Neural cell (in vitro differentiated cells): ENCODE data around the gene CCDC24. TPM values are rescaled to one million over a fixed set of nuclear protein-coding genes. Genes with fewer than 3 reads are reported as not detected.

Source experiments
- H2AFZ ChIP-seq: fragments of 200-600, 300-800 bp; sonication (generic), shearing (Covaris generic); 2 replicates; pipeline ENCODE4 v1.6.0; 2014; ENCODE audit warnings: low read depth, mild to moderate bottlenecking, antibody characterized with exemption, low read length, moderate library complexity
- H3F3A ChIP-seq: fragments of 200-600 bp; shearing (Covaris generic); 2 replicates; pipeline ENCODE4 v1.6.1; 2016; ENCODE audit warnings: mild to moderate bottlenecking, moderate library complexity, mixed read lengths, antibody characterized with exemption, low read length; ENCODE audit not compliant: insufficient read depth, poor library complexity, severe bottlenecking
- H3K27ac ChIP-seq: fragments of 200-600, 300-800 bp; sonication (generic), shearing (Covaris generic); 2 replicates; pipeline ENCODE4 v1.5.1; 2014; ENCODE audit warnings: mild to moderate bottlenecking, low read length, moderate library complexity
- H3K27me3 ChIP-seq: fragments of 300-800, 200-600 bp; sonication (generic), shearing (Covaris generic); 2 replicates; pipeline ENCODE4 v1.6.0; 2014; ENCODE audit warnings: mild to moderate bottlenecking, low read depth, low read length, moderate library complexity; ENCODE audit not compliant: insufficient read depth
- H3K36me3 ChIP-seq: fragments of 300-800, 200-600 bp; sonication (generic), shearing (Covaris generic); 2 replicates; pipeline ENCODE4 v1.5.1; 2014; ENCODE audit warnings: mild to moderate bottlenecking, antibody characterized with exemption, low read length, moderate library complexity; ENCODE audit not compliant: insufficient read depth
- H3K4me2 ChIP-seq: fragments of 300-800, 200-600 bp; sonication (generic), shearing (Covaris generic); 2 replicates; pipeline ENCODE4 v1.6.0; 2014; ENCODE audit warnings: mild to moderate bottlenecking, low read length
- H3K4me3 ChIP-seq: fragments of 300-800, 200-600 bp; sonication (generic), shearing (Covaris generic); 2 replicates; pipeline ENCODE4 v1.5.1; 2014; ENCODE audit warnings: mild to moderate bottlenecking, low read length, moderate library complexity
- H3K79me2 ChIP-seq: fragments of 200-600 bp; shearing (Covaris generic); replicated peaks from 2 replicates; pipeline ENCODE4 v1.6.0; 2014; ENCODE audit warnings: mild to moderate bottlenecking, low read length, moderate library complexity; ENCODE audit not compliant: insufficient read depth
- H3K9ac ChIP-seq: fragments of 300-800, 200-600 bp; sonication (generic), shearing (Covaris generic); 2 replicates; pipeline ENCODE4 v1.6.1; 2016; ENCODE audit warnings: mild to moderate bottlenecking, low read length, mixed read lengths
- H3K9me2 ChIP-seq: fragments of 200-600 bp; shearing (Covaris generic); 2 replicates; pipeline ENCODE4 v1.6.1; 2016; ENCODE audit warnings: mild to moderate bottlenecking, low read length, mixed read lengths; ENCODE audit not compliant: insufficient read depth
- H3K9me3 ChIP-seq: fragments of 200-600, 300-800 bp; sonication (generic), shearing (Covaris generic); 2 replicates; pipeline ENCODE4 v1.6.1; 2016; ENCODE audit warnings: mild to moderate bottlenecking, mixed run types, low read length, moderate library complexity, mixed read lengths
- H4K20me1 ChIP-seq: fragments of 200-600 bp; shearing (Covaris generic); 2 replicates; pipeline ENCODE4 v1.6.1; 2016; ENCODE audit warnings: mild to moderate bottlenecking, mixed run types; ENCODE audit not compliant: insufficient read depth
- CTCF ChIP-seq: fragments of 450-650 bp; IDR thresholded peaks from 2 replicates; pipeline ENCODE4 v1.5.1; 2014; ENCODE audit warnings: antibody characterized with exemption, mild to moderate bottlenecking, moderate library complexity; ENCODE audit not compliant: poor library complexity, severe bottlenecking
- EP300 ChIP-seq: fragments of 450-650 bp; conservative IDR thresholded peaks from 2 replicates; pipeline ENCODE4 v1.6.1; 2014; ENCODE audit warnings: antibody characterized with exemption, mild to moderate bottlenecking, moderate library complexity; ENCODE audit not compliant: poor library complexity, severe bottlenecking
- EZH2 ChIP-seq: fragments of 200-600, 300-800 bp; shearing (Covaris generic), sonication (generic); IDR thresholded peaks from 2 replicates; pipeline ENCODE4 v1.6.1; 2014; ENCODE audit warnings: antibody characterized with exemption, low read length, borderline replicate concordance, mild to moderate bottlenecking; ENCODE audit not compliant: insufficient read depth, poor library complexity, severe bottlenecking
- MXI1 ChIP-seq: fragments of 450-650 bp; conservative IDR thresholded peaks from 2 replicates; pipeline ENCODE4 v1.6.1; 2014; ENCODE audit warnings: antibody characterized with exemption, mild to moderate bottlenecking; ENCODE audit not compliant: poor library complexity, severe bottlenecking
- POLR2AphosphoS5 ChIP-seq: IDR thresholded peaks from 2 replicates; pipeline ENCODE4 v1.6.1; 2012
- RAD21 ChIP-seq: fragments of 450-650 bp; conservative IDR thresholded peaks from 2 replicates; pipeline ENCODE4 v1.6.1; 2014; ENCODE audit warnings: antibody characterized with exemption, mild to moderate bottlenecking, moderate library complexity
- REST ChIP-seq: IDR thresholded peaks from 2 replicates; pipeline ENCODE4 v1.6.1; 2012; ENCODE audit warnings: borderline replicate concordance
- SMC3 ChIP-seq: fragments of 450-650 bp; conservative IDR thresholded peaks from 2 replicates; pipeline ENCODE4 v1.6.1; 2014; ENCODE audit warnings: antibody characterized with exemption, mild to moderate bottlenecking, moderate library complexity; ENCODE audit not compliant: poor library complexity
- polyA plus RNA-seq: library from polyadenylated mRNA; depleted of rRNA; stranded (reverse); fragments of >200 nt; gene quantifications from 2 replicates; pipeline ENCODE4 v1.2.3, GENCODE V29; 2014

CCDC24 gene
- polyA plus RNA-seq, 1 donor from 2014 or later, result 16.5 TPM

GRCh38 chr1:44035726-44036408, 44.5 kb downstream of the CCDC24 start:
- Histone ChIP-seq H3K9me3 (no peaks in the 10 kb centered on the region), H3K27me3 (no peaks in the 10 kb centered on the region), H4K20me1 (no peaks in the 10 kb centered on the region), H3F3A (no peaks in the 10 kb centered on the region), H3K9me2 (no peaks in the 10 kb centered on the region), H3K79me2 (no peaks in the 10 kb centered on the region), H3K4me3 (no peak overlapping the region), H3K9ac (peak overlapping the region; percentile 48), H3K36me3 (no peaks in the 10 kb centered on the region), H3K4me2 (no peak overlapping the region), H2AFZ (no peak overlapping the region), H3K27ac (no peak overlapping the region)
- TF ChIP-seq EP300 (no peak), EZH2 (no peak), REST (no peak), POLR2AphosphoS5 (no peak), SMC3 (no peak), MXI1 (no peak)

- peak overlapping the region; percentile 48 for H3K9ac ChIP-seq
- H3K4me3 ChIP-seq, result no peak overlapping the region
- no peaks in the 10 kb centered on the region for H3K79me2 ChIP-seq
- H3K36me3 ChIP-seq, result no peaks in the 10 kb centered on the region
- no peaks in the 10 kb centered on the region for H3K9me2 ChIP-seq
- H4K20me1 ChIP-seq, result no peaks in the 10 kb centered on the region
- H2AFZ ChIP-seq, result no peak overlapping the region
- H3K27me3 ChIP-seq, result no peaks in the 10 kb centered on the region
- no peaks in the 10 kb centered on the region for H3K9me3 ChIP-seq
- TF ChIP-seq RAD21 (peak; percentile 88), REST (no peak), POLR2AphosphoS5 (no peak), CTCF (peak; percentile 91), SMC3 (peak; percentile 97)
- peak overlapping the region; percentile 17 for H3K4me2 ChIP-seq
- H3F3A ChIP-seq, result no peaks in the 10 kb centered on the region
- no peak overlapping the region for H3K27ac ChIP-seq
These were observed 45.2 kb downstream of the CCDC24 start for GRCh38 chr1:44036409-44037139.
